Sigmoid colon (tissue), 7 donors: ENCODE data around the gene GPR158. TPM values are rescaled to one million over a fixed set of nuclear protein-coding genes. Genes with fewer than 3 reads are reported as not detected.

Experiments
- DNase-seq: peaks from one replicate; pipeline ENCODE4 v3.0.0-alpha.2; 2019
- H3K27ac ChIP-seq, 4 donors: fragments of 200-600 bp; sonication (generic); one replicate each; pipeline ENCODE4 v1.5.1; 2016 to 2019; ENCODE audit warnings: mild to moderate bottlenecking in 1 of 4
- H3K27me3 ChIP-seq, 3 donors: fragments of 200-600 bp; sonication (generic); one replicate each; pipeline ENCODE4 v1.5.1; 2019; ENCODE audit warnings: mild to moderate bottlenecking in 1 of 3
- H3K36me3 ChIP-seq, 4 donors: fragments of 200-600 bp; sonication (generic); one replicate each; pipeline ENCODE4 v1.5.1; 2016 to 2019
- H3K4me1 ChIP-seq, 4 donors: fragments of 200-600 bp; sonication (generic); one replicate each; pipeline ENCODE4 v1.5.1; 2017 to 2019
- H3K4me3 ChIP-seq, 4 donors: fragments of 200-600 bp; sonication (generic); one replicate each; pipeline ENCODE4 v1.5.1; 2017 to 2019; ENCODE audit warnings: mild to moderate bottlenecking in 2 of 4, moderate library complexity in 1 of 4
- H3K9me3 ChIP-seq, 4 donors: fragments of 200-600 bp in 3 of 4; sonication (generic) in 3 of 4; one replicate each; pipeline versions ENCODE4 v1.5.1 to v1.6.1; 2013 to 2019
- CTCF ChIP-seq, 4 experiments: fragments of 450-650 bp in 3 of 4; fragments of 200-600 bp in 1 of 4; IDR thresholded peaks; one replicate each; pipeline ENCODE4 v1.5.1; 2016 to 2019; ENCODE audit warnings: antibody characterized with exemption in 4 of 4, mild to moderate bottlenecking in 3 of 4, moderate library complexity in 2 of 4
- EP300 ChIP-seq, 4 donors: sonication (generic); formaldehyde crosslinking; IDR thresholded peaks; one replicate each; pipeline ENCODE4 v1.6.1; 2017; ENCODE audit warnings: antibody characterized with exemption in 4 of 4
- POLR2A ChIP-seq, 2 donors: fragments of 450-650 bp; IDR thresholded peaks; one replicate each; pipeline ENCODE4 v1.6.1; 2016; ENCODE audit warnings: antibody characterized with exemption in 2 of 2, mild to moderate bottlenecking in 2 of 2, moderate library complexity in 2 of 2
- POLR2AphosphoS5 ChIP-seq, 4 donors: sonication (generic); formaldehyde crosslinking; IDR thresholded peaks; one replicate each; pipeline ENCODE4 v1.6.1; 2017; ENCODE audit warnings: antibody characterized with exemption in 4 of 4
- WGBS, 2 donors: extraction: QIAGEN DNeasy Blood & Tissue Kit; methylation state at CpG; one replicate each; pipeline ENCODE4 v1.1.7; 2013; 5-methylcytosine and 5-hydroxymethylcytosine counted together
- intact Hi-C: fragments of 100-400 bp; cut with DNase I; formaldehyde crosslinking; loops from one replicate; pipeline ENCODE4 v1.15.1; 2023
- polyA plus RNA-seq, 3 donors: library from polyadenylated mRNA; stranded (reverse); fragments of 200-250 nt; gene quantifications; one replicate each; pipeline ENCODE4 v1.2.3, GENCODE V29; 2013
- total RNA-seq, 4 donors: library from RNA; depleted of rRNA; stranded (reverse); fragments of >200 nt; gene quantifications; one replicate each; pipeline ENCODE4 v1.1.0, GENCODE V29; 2016
- donor health status: healthy with polysubstance abuse.
- donor health status: Bipolar disorder and iron deficiency.
- donor health status: healthy.

Gene GPR158
- total and polyA plus RNA-seq, 7 donors, result 0.16 to 1.1 (median 0.54) TPM; not detected in 2

GRCh38 chr10:25393621-25394020 lies 218.8 kb downstream of the GPR158 start:
- WGBS, 2 donors, result 41 to 72% methylated on average over 2 of the region's 2 CpGs
- intact Hi-C loops, result no loop called here
- Histone ChIP-seq H3K4me3 (no peak overlapping the region), H3K36me3 (no peaks in the 10 kb centered on the region), H3K27ac (no peak overlapping the region), H3K9me3 (peaks cover 0 to 3% (median 0%) of the 10 kb centered on the region in 4 donors), H3K4me1 (no peaks in the 10 kb centered on the region), H3K27me3 (no peaks in the 10 kb centered on the region)
- DNase-seq, result no peak
- TF ChIP-seq EP300 (IDR thresholded peaks at IDR 0.05) (no peak), CTCF (IDR thresholded peaks at IDR 0.05) (no peak), POLR2AphosphoS5 (IDR thresholded peaks at IDR 0.05) (no peak), POLR2A (IDR thresholded peaks at IDR 0.05) (no peak)

- H3K27me3 ChIP-seq, result no peaks in the 10 kb centered on the region
- 50 to 56% methylated on average over 3 of the region's 3 CpGs for WGBS, 2 donors
- no peaks in the 10 kb centered on the region for H3K36me3 ChIP-seq
- TF ChIP-seq EP300 (IDR thresholded peaks at IDR 0.05), result no peak
- H3K4me1 ChIP-seq, result no peaks in the 10 kb centered on the region
- no peak overlapping the region for H3K4me3 ChIP-seq
- no peaks in the 10 kb centered on the region for H3K9me3 ChIP-seq
- DNase-seq, result no peak
- intact Hi-C loops, result no loop called here
- H3K27ac ChIP-seq, result no peak overlapping the region
Measured at GRCh38 chr10:25398680-25399079, 223.9 kb downstream of the GPR158 start.

- intact Hi-C loops, result no loop called here
- no peaks in the 10 kb centered on the region for H3K9me3 ChIP-seq
- TF ChIP-seq EP300 (IDR thresholded peaks at IDR 0.05), result no peak
- no peak for TF ChIP-seq POLR2A (IDR thresholded peaks at IDR 0.05)
- no peak for TF ChIP-seq POLR2AphosphoS5 (IDR thresholded peaks at IDR 0.05)
- TF ChIP-seq CTCF (IDR thresholded peaks at IDR 0.05), result no peak
- no peaks in the 10 kb centered on the region for H3K27me3 ChIP-seq
- no peaks in the 10 kb centered on the region for H3K36me3 ChIP-seq
- no peaks in the 10 kb centered on the region for H3K4me1 ChIP-seq
- WGBS, 2 donors, result 71 to 74% methylated on average over 1 of the region's 1 CpG
- H3K27ac ChIP-seq, result no peak overlapping the region
- DNase-seq, result no peak
- no peak overlapping the region for H3K4me3 ChIP-seq
Measured at GRCh38 chr10:25405871-25406270, 231.1 kb downstream of the GPR158 start.

- Histone ChIP-seq H3K9me3 (no peaks in the 10 kb centered on the region), H3K36me3 (no peaks in the 10 kb centered on the region), H3K4me3 (no peak overlapping the region), H3K4me1 (no peaks in the 10 kb centered on the region), H3K27me3 (no peaks in the 10 kb centered on the region), H3K27ac (no peak overlapping the region)
- intact Hi-C loops, result no loop called here
- no peak for DNase-seq
- 63 to 78% methylated on average over 2 of the region's 2 CpGs for WGBS, 2 donors
- TF ChIP-seq CTCF (IDR thresholded peaks at IDR 0.05) (no peak), POLR2AphosphoS5 (IDR thresholded peaks at IDR 0.05) (no peak)
Measured at GRCh38 chr10:25417611-25418010, 242.8 kb downstream of the GPR158 start.

- intact Hi-C loops, result no loop called here
- Histone ChIP-seq H3K9me3 (no peaks in the 10 kb centered on the region), H3K27ac (no peak overlapping the region), H3K36me3 (no peaks in the 10 kb centered on the region), H3K4me3 (no peak overlapping the region), H3K27me3 (no peaks in the 10 kb centered on the region), H3K4me1 (no peaks in the 10 kb centered on the region)
- TF ChIP-seq CTCF (IDR thresholded peaks at IDR 0.05) (no peak), POLR2AphosphoS5 (IDR thresholded peaks at IDR 0.05) (no peak), POLR2A (IDR thresholded peaks at IDR 0.05) (no peak), EP300 (IDR thresholded peaks at IDR 0.05) (no peak)
- WGBS, 2 donors, result 53 to 71% methylated on average over 2 of the region's 2 CpGs
- no peak for DNase-seq
Measured at GRCh38 chr10:25425776-25426175, 251.0 kb downstream of the GPR158 start.
